Right atrium auricular region (tissue), 2 donors: ENCODE data around the gene RBM39. TPM values are rescaled to one million over a fixed set of nuclear protein-coding genes. Genes with fewer than 3 reads are reported as not detected.
A peak's percentile ranks its signal among the peaks of the same experiment; 100 is the strongest.

ENCODE experiments used
- DNase-seq: peaks from one replicate; pipeline ENCODE4 v3.0.0-alpha.2; 2019; ENCODE audit warnings: low spot score
- H3K27ac ChIP-seq, 2 donors: fragments of 200-600 bp; sonication (generic); 1 replicate in 1 of 2; 2 replicates in 1 of 2; pipeline ENCODE4 v1.5.1; 2016 to 2019
- H3K27me3 ChIP-seq, 2 donors: fragments of 200-600 bp; sonication (generic); one replicate each; pipeline versions ENCODE4 v1.5.1 to v1.6.0; 2017 to 2019
- H3K36me3 ChIP-seq: fragments of 200-600 bp; sonication (generic); one replicate; pipeline ENCODE4 v1.5.1; 2016
- H3K4me1 ChIP-seq, 2 donors: fragments of 200-600 bp; sonication (generic); one replicate each; pipeline versions ENCODE4 v1.5.1 to v1.6.0; 2017 to 2019
- H3K4me3 ChIP-seq, 2 donors: fragments of 200-600 bp; sonication (generic); 1 replicate in 1 of 2; 2 replicates in 1 of 2; pipeline ENCODE4 v1.5.1; 2017 to 2019; ENCODE audit warnings: mild to moderate bottlenecking in 1 of 2, moderate library complexity in 1 of 2
- H3K9me3 ChIP-seq, 2 donors: fragments of 200-600 bp; sonication (generic); one replicate each; pipeline ENCODE4 v1.5.1; 2019
- CTCF ChIP-seq, 2 donors: fragments of 200-600 bp; sonication (generic); IDR thresholded peaks; one replicate each; pipeline ENCODE4 v1.5.1; 2019; ENCODE audit warnings: antibody characterized with exemption in 2 of 2
- total RNA-seq, 2 donors: library from RNA; depleted of rRNA; stranded (reverse); fragments of >200 nt; gene quantifications; one replicate each; pipeline ENCODE4 v1.1.0, GENCODE V29; 2016

RBM39 gene
- total RNA-seq, 2 donors from 2014 or later: 106 to 112 TPM

- Histone ChIP-seq H3K36me3 (peaks cover 2% of the 10 kb centered on the region), H3K4me3 (no peak overlapping the region), H3K27ac (no peak overlapping the region), H3K4me1 (no peaks in the 10 kb centered on the region), H3K9me3 (no peaks in the 10 kb centered on the region), H3K27me3 (no peaks in the 10 kb centered on the region)
- TF ChIP-seq CTCF (IDR thresholded peaks at IDR 0.05): no peak
- DNase-seq: no peak
Measured at GRCh38 chr20:35681960-35682359, 60.1 kb downstream of the RBM39 start.

- no peak for TF ChIP-seq CTCF (IDR thresholded peaks at IDR 0.05)
- Histone ChIP-seq H3K4me3 (no peak overlapping the region), H3K27me3 (no peaks in the 10 kb centered on the region), H3K9me3 (no peaks in the 10 kb centered on the region), H3K4me1 (no peaks in the 10 kb centered on the region), H3K27ac (no peak overlapping the region), H3K36me3 (no peaks in the 10 kb centered on the region)
- DNase-seq: peak; percentile 21
Measured at GRCh38 chr20:35680452-35681183, 61.4 kb downstream of the RBM39 start.

- Histone ChIP-seq H3K27me3 (no peaks in the 10 kb centered on the region), H3K4me1 (no peaks in the 10 kb centered on the region), H3K9me3 (no peaks in the 10 kb centered on the region), H3K4me3 (no peak overlapping the region), H3K36me3 (peaks cover 38% of the 10 kb centered on the region), H3K27ac (no peak overlapping the region)
- peak; percentile 13 for DNase-seq
- no peak for TF ChIP-seq CTCF (IDR thresholded peaks at IDR 0.05)
Measured at GRCh38 chr20:35674921-35675320, 67.1 kb downstream of the RBM39 start.

GRCh38 chr20:35673884-35674283, 68.2 kb downstream of the RBM39 start:
- no peaks in the 10 kb centered on the region for H3K27me3 ChIP-seq
- no peak overlapping the region for H3K27ac ChIP-seq
- no peaks in the 10 kb centered on the region for H3K9me3 ChIP-seq
- peaks cover 46% of the 10 kb centered on the region for H3K36me3 ChIP-seq
- no peak for DNase-seq
- TF ChIP-seq CTCF (IDR thresholded peaks at IDR 0.05): no peak
- H3K4me3 ChIP-seq: no peak overlapping the region
- no peaks in the 10 kb centered on the region for H3K4me1 ChIP-seq

- H3K27ac ChIP-seq: no peak overlapping the region
- H3K4me3 ChIP-seq: no peak overlapping the region
- no peak for TF ChIP-seq CTCF (IDR thresholded peaks at IDR 0.05)
- no peaks in the 10 kb centered on the region for H3K9me3 ChIP-seq
- H3K27me3 ChIP-seq: no peaks in the 10 kb centered on the region
- no peak for DNase-seq
- no peaks in the 10 kb centered on the region for H3K4me1 ChIP-seq
- H3K36me3 ChIP-seq: peaks cover 53% of the 10 kb centered on the region
Measured at GRCh38 chr20:35669681-35670080, 72.4 kb downstream of the RBM39 start.

GRCh38 chr20:35669221-35669620, 72.8 kb downstream of the RBM39 start:
- H3K27ac ChIP-seq: no peak overlapping the region
- H3K4me3 ChIP-seq: no peak overlapping the region
- H3K9me3 ChIP-seq: no peaks in the 10 kb centered on the region
- DNase-seq: no peak
- TF ChIP-seq CTCF (IDR thresholded peaks at IDR 0.05): no peak
- H3K36me3 ChIP-seq: peaks cover 48% of the 10 kb centered on the region
- H3K4me1 ChIP-seq: no peaks in the 10 kb centered on the region
- no peaks in the 10 kb centered on the region for H3K27me3 ChIP-seq
